Measurements from ENCODE around the gene DNAJC16.
"Not testable (repeated sequence)": the region's sequence is repeated elsewhere in the genome, so short reads cannot be mapped to it uniquely, and the experiment has no call there.

DNAJC16 gene

DNA sequence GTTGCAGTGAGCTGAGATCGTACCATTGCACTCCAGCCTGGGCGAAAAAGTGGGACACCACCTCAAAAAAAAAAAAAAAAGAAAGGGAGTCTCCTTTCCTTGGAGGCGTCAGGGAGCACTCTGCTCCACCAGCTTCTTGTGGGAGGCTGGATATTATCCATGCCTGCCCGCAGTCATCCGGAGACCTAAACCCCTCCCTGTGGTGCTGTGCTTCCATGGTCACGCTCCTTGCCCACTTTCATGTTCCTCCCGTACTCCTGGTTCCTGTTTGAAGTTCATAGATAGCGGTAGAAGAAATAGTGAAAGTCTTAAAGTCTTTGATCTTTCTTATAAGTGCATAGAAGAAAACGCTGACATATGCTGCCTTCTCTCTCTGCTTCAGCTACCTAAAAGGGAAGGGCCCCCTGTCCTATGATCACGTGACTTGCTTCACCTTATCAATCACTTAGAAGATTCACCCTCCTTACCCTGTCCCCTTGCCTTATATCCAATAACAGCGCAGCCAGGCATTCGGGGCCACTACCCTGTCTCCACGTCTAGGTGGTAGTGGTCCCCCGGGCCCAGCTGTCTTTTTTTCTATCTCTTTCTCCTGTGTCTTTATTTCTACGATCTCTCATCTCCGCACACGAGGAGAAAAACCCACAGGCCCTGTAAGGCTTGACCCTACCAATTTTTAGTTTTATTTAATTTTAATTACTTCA, 5.3 kb upstream of the DNAJC16 start:
- H3K36me3 ChIP-seq (ENCODE audit: control insufficient read depth in 1 of 2, insufficient read depth in 2 of 2, low read length in 2 of 2): peaks cover 5 to 14% of the 10 kb centered on the region in 2 donors
- H3K9ac ChIP-seq (ENCODE audit: low read depth in 1 of 2, low read length in 2 of 2); H3K27ac ChIP-seq (ENCODE audit: low read depth, low read length): not testable (repeated sequence)

GRCh38 chr1:15522551-15522950, 4.1 kb upstream of the DNAJC16 start:
- Histone ChIP-seq H3K36me3 (ENCODE audit: control insufficient read depth in 1 of 2, insufficient read depth in 2 of 2, low read length in 2 of 2) (peaks cover 2 to 6% of the 10 kb centered on the region in 2 donors), H3K27ac (ENCODE audit: low read depth, low read length) (no peak overlapping the region), H3K4me3 (ENCODE audit: low read depth in 1 of 2, low read length in 2 of 2) (no peak overlapping the region), H3K27me3 (ENCODE audit: control insufficient read depth in 1 of 2, insufficient read depth in 2 of 2, low read length in 2 of 2) (no peaks in the 10 kb centered on the region), H3K9me3 (ENCODE audit: control insufficient read depth in 1 of 2, low read length in 2 of 2) (no peaks in the 10 kb centered on the region), H3K9ac (ENCODE audit: low read depth in 1 of 2, low read length in 2 of 2) (no peak overlapping the region), H3K4me1 (ENCODE audit: control insufficient read depth in 1 of 2, insufficient read depth in 2 of 2, low read length in 2 of 2) (peaks cover 13 to 23% of the 10 kb centered on the region in 2 donors)

More for the DNA sequence above, 5.3 kb upstream of the DNAJC16 start:
- peaks cover 7 to 18% of the 10 kb centered on the region in 2 donors for H3K4me1 ChIP-seq (ENCODE audit: control insufficient read depth in 1 of 2, insufficient read depth in 2 of 2, low read length in 2 of 2)
- not testable (repeated sequence) for H3K27me3 ChIP-seq (ENCODE audit: control insufficient read depth in 1 of 2, insufficient read depth in 2 of 2, low read length in 2 of 2); H3K9me3 ChIP-seq (ENCODE audit: control insufficient read depth in 1 of 2, low read length in 2 of 2); H3K4me3 ChIP-seq (ENCODE audit: low read depth in 1 of 2, low read length in 2 of 2)

DNA sequence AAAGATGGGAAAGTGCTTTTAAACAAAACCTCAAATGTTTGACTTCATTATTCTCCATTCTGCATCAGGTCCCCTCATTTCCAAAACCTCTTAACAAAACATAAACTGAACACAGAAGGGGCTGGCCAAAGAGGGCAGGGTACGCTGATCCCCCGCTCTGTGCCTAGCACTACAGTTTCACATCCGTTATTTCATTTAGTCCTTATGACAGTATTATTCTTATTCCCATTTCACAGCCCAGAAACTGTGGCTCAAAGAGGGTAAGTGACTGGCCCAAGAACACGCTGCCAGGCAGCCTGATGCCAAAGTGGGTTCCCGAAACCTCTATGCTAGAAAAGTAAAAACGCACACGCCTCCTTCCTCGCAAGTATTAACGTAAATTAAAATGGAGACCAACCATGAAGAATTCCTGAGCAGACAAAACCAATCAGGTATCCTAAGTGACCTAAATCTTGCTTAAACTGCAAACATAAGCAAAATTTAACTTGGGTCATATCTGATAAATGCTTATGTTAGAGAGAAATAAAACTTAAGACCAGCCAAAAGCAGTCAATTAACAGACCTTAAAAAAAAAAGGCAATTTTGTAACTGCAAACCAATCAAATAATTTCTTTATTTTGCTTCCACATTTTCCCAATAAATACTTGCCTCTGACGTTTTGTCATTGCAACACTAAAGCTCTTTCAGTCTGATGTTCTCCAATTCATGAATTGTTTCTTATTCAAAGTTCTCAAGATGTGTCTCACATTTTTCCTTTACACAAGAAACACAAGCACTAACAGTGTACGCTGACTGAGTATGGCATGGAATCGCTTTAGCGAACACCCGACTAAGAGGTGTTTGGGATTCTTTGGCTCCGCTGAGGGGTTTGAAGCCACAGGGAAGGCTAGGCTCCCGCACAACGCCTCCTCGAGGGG, 3.3 kb upstream of the DNAJC16 start:
- Histone ChIP-seq H3K27me3 (ENCODE audit: control insufficient read depth in 1 of 2, insufficient read depth in 2 of 2, low read length in 2 of 2) (no peaks in the 10 kb centered on the region), H3K9ac (ENCODE audit: low read depth in 1 of 2, low read length in 2 of 2) (peak overlapping the region; percentile 78 to 88), H3K9me3 (ENCODE audit: control insufficient read depth in 1 of 2, low read length in 2 of 2) (no peaks in the 10 kb centered on the region), H3K27ac (ENCODE audit: low read depth, low read length) (peak overlapping the region; percentile 100), H3K4me1 (ENCODE audit: control insufficient read depth in 1 of 2, insufficient read depth in 2 of 2, low read length in 2 of 2) (peaks cover 17 to 27% of the 10 kb centered on the region in 2 donors), H3K4me3 (ENCODE audit: low read depth in 1 of 2, low read length in 2 of 2) (peak overlapping the region; percentile 73 to 90), H3K36me3 (ENCODE audit: control insufficient read depth in 1 of 2, insufficient read depth in 2 of 2, low read length in 2 of 2) (peaks cover 0 to under 1% of the 10 kb centered on the region in 2 donors)

- H3K36me3 ChIP-seq (ENCODE audit: control insufficient read depth in 1 of 2, insufficient read depth in 2 of 2, low read length in 2 of 2): no peaks in the 10 kb centered on the region
- H3K4me3 ChIP-seq (ENCODE audit: low read depth in 1 of 2, low read length in 2 of 2): peak within 1 kb of the TSS; percentile 90 to 91
- peaks cover 17 to 27% of the 10 kb centered on the region in 2 donors for H3K4me1 ChIP-seq (ENCODE audit: control insufficient read depth in 1 of 2, insufficient read depth in 2 of 2, low read length in 2 of 2)
- peak within 1 kb of the TSS; percentile 85 to 88 for H3K9ac ChIP-seq (ENCODE audit: low read depth in 1 of 2, low read length in 2 of 2)
- H3K27ac ChIP-seq (ENCODE audit: low read depth, low read length): peak within 1 kb of the TSS; percentile 100
- no peaks in the 10 kb centered on the region for H3K27me3 ChIP-seq (ENCODE audit: control insufficient read depth in 1 of 2, insufficient read depth in 2 of 2, low read length in 2 of 2)
- no peaks in the 10 kb centered on the region for H3K9me3 ChIP-seq (ENCODE audit: control insufficient read depth in 1 of 2, low read length in 2 of 2)
Observed at GRCh38 chr1:15524021-15524282, 2.7 kb upstream of the DNAJC16 start, which contains the start of gene CASP9. Gene CASP9, minus strand, starts transcription at chr1:15524215. Its CDS starts 15 bp downstream, at chr1:15524200.

DNA sequence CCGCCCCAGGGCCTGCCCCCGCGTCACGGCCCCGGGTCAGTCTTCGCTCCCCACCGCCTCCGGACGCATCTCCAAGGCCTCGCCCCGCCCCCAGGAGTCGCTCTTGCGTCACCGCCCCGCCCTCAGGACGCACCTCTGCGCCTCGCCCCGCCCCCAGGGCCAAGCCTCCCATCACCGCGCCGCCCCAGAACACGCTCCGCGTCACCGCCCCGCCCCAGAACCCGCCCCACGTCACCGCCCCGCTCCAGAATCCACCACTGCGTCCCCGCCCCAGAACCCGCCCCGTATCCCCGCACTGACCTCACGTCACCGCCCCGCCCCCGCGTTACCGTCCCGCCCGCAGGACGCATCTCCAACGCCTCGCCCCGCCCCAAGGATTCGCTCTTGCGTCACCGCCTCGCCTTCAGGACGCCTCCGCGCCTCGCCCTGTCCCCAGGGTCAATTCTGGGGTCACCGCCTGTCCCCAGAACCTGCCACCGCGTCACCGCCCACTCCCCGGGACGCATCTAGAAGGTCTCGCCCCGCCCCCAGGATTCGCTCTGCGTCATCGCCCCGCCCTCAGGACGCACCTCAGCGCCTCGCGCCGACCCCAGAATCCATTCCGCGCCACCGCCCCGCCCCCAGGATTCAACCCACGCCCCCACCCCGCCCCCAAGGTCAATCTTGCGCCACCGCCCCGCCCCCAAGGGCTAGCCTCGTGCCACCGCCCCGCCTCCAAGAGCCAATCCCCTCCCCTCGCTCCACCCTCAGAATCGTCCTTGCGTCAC, 2.2 kb upstream of the DNAJC16 start:
- H3K4me3 ChIP-seq (ENCODE audit: low read depth in 1 of 2, low read length in 2 of 2): peak overlapping the region; percentile 55 to 90
- H3K27me3 ChIP-seq (ENCODE audit: control insufficient read depth in 1 of 2, insufficient read depth in 2 of 2, low read length in 2 of 2): no peaks in the 10 kb centered on the region
- H3K27ac ChIP-seq (ENCODE audit: low read depth, low read length): peak overlapping the region; percentile 100
- H3K36me3 ChIP-seq (ENCODE audit: control insufficient read depth in 1 of 2, insufficient read depth in 2 of 2, low read length in 2 of 2): no peaks in the 10 kb centered on the region
- no peaks in the 10 kb centered on the region for H3K9me3 ChIP-seq (ENCODE audit: control insufficient read depth in 1 of 2, low read length in 2 of 2)
- peak overlapping the region; percentile 52 to 57 for H3K9ac ChIP-seq (ENCODE audit: low read depth in 1 of 2, low read length in 2 of 2)
- H3K4me1 ChIP-seq (ENCODE audit: control insufficient read depth in 1 of 2, insufficient read depth in 2 of 2, low read length in 2 of 2): peaks cover 17 to 27% of the 10 kb centered on the region in 2 donors

- no peaks in the 10 kb centered on the region for H3K36me3 ChIP-seq (ENCODE audit: control insufficient read depth in 1 of 2, insufficient read depth in 2 of 2, low read length in 2 of 2)
- peaks cover 17 to 27% of the 10 kb centered on the region in 2 donors for H3K4me1 ChIP-seq (ENCODE audit: control insufficient read depth in 1 of 2, insufficient read depth in 2 of 2, low read length in 2 of 2)
- peak overlapping the region; percentile 91 for H3K27ac ChIP-seq (ENCODE audit: low read depth, low read length)
- H3K9ac ChIP-seq (ENCODE audit: low read depth in 1 of 2, low read length in 2 of 2): peak overlapping the region; percentile 85 to 86
- H3K9me3 ChIP-seq (ENCODE audit: control insufficient read depth in 1 of 2, low read length in 2 of 2): no peaks in the 10 kb centered on the region
- no peaks in the 10 kb centered on the region for H3K27me3 ChIP-seq (ENCODE audit: control insufficient read depth in 1 of 2, insufficient read depth in 2 of 2, low read length in 2 of 2)
- peak overlapping the region; percentile 90 to 91 for H3K4me3 ChIP-seq (ENCODE audit: low read depth in 1 of 2, low read length in 2 of 2)
Observed at GRCh38 chr1:15525050-15526020, 1.3 kb upstream of the DNAJC16 start.

DNA sequence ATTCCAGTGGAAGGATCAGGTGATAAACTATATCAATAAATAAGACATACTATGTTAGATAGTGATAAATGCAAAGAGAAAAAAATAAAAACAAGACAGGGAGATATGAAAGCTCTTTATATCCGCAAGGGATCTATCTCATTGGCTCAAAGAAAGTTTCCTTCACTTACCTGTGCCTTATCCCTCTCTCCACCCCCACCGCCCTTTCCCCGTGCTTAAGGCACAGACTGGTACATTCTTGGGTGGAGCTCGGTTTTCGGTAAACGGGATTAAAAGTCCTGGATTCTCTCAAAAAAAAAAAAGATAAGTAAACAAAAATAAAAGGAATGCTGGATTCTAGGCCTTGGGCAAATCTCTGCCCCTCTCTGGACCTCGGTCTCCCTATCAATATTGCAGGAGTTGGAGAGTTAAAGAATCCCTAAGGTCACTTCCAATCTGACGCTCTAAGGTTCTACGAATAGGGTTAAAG, 593 bp upstream of the DNAJC16 start:
- H3K27me3 ChIP-seq (ENCODE audit: control insufficient read depth in 1 of 2, insufficient read depth in 2 of 2, low read length in 2 of 2): no peaks in the 10 kb centered on the region
- H3K4me3 ChIP-seq (ENCODE audit: low read depth in 1 of 2, low read length in 2 of 2): peak overlapping the region; percentile 90 to 91
- peak overlapping the region; percentile 91 for H3K27ac ChIP-seq (ENCODE audit: low read depth, low read length)
- peak overlapping the region; percentile 85 to 86 for H3K9ac ChIP-seq (ENCODE audit: low read depth in 1 of 2, low read length in 2 of 2)
- H3K36me3 ChIP-seq (ENCODE audit: control insufficient read depth in 1 of 2, insufficient read depth in 2 of 2, low read length in 2 of 2): no peaks in the 10 kb centered on the region
- H3K9me3 ChIP-seq (ENCODE audit: control insufficient read depth in 1 of 2, low read length in 2 of 2): no peaks in the 10 kb centered on the region
- H3K4me1 ChIP-seq (ENCODE audit: control insufficient read depth in 1 of 2, insufficient read depth in 2 of 2, low read length in 2 of 2): peaks cover 17 to 27% of the 10 kb centered on the region in 2 donors

GRCh38 chr1:15531003-15531402, 4.4 kb downstream of the DNAJC16 start:
- no peaks in the 10 kb centered on the region for H3K9me3 ChIP-seq (ENCODE audit: control insufficient read depth in 1 of 2, low read length in 2 of 2)
- peaks cover 12 to 16% of the 10 kb centered on the region in 2 donors for H3K36me3 ChIP-seq (ENCODE audit: control insufficient read depth in 1 of 2, insufficient read depth in 2 of 2, low read length in 2 of 2)
- H3K4me1 ChIP-seq (ENCODE audit: control insufficient read depth in 1 of 2, insufficient read depth in 2 of 2, low read length in 2 of 2): peaks cover 10 to 12% of the 10 kb centered on the region in 2 donors
- H3K27ac ChIP-seq (ENCODE audit: low read depth, low read length): no peak overlapping the region
- H3K9ac ChIP-seq (ENCODE audit: low read depth in 1 of 2, low read length in 2 of 2): no peak overlapping the region
- no peaks in the 10 kb centered on the region for H3K27me3 ChIP-seq (ENCODE audit: control insufficient read depth in 1 of 2, insufficient read depth in 2 of 2, low read length in 2 of 2)
- H3K4me3 ChIP-seq (ENCODE audit: low read depth in 1 of 2, low read length in 2 of 2): no peak overlapping the region

DNA sequence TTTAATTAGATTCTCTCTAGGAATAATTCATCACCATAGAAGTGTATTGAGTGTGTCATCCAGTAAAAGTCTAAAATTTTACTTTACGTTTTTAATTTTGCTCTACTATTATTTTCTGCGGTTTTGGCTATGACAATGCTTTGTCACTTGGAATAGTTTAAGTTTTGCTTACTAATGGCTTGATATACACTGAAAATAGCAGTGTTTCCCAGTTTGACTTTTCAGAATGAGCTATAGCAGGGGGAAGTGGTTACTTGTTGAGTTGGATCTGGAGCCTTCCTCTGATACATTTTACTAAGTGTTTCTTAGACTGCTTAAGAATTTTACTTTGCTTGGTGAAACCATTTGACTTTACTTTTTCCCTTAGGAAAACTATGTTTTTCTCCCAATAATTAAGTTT, 5.0 kb downstream of the DNAJC16 start:
- peaks cover 8 to 9% of the 10 kb centered on the region in 2 donors for H3K4me1 ChIP-seq (ENCODE audit: control insufficient read depth in 1 of 2, insufficient read depth in 2 of 2, low read length in 2 of 2)
- peaks cover 14 to 16% of the 10 kb centered on the region in 2 donors for H3K36me3 ChIP-seq (ENCODE audit: control insufficient read depth in 1 of 2, insufficient read depth in 2 of 2, low read length in 2 of 2)
- no peak overlapping the region for H3K4me3 ChIP-seq (ENCODE audit: low read depth in 1 of 2, low read length in 2 of 2)
- no peak overlapping the region for H3K27ac ChIP-seq (ENCODE audit: low read depth, low read length)
- no peak overlapping the region for H3K9ac ChIP-seq (ENCODE audit: low read depth in 1 of 2, low read length in 2 of 2)
- H3K27me3 ChIP-seq (ENCODE audit: control insufficient read depth in 1 of 2, insufficient read depth in 2 of 2, low read length in 2 of 2): no peaks in the 10 kb centered on the region
- no peaks in the 10 kb centered on the region for H3K9me3 ChIP-seq (ENCODE audit: control insufficient read depth in 1 of 2, low read length in 2 of 2)

All from duodenal mucosa (tissue), 2 donors.